Measurements from ENCODE around the gene ENTPD8.
"Not testable (repeated sequence)": the region's sequence is repeated elsewhere in the genome, so short reads cannot be mapped to it uniquely, and the experiment has no call there.

ENTPD8 gene

GRCh38 chr9:137396634-137397367 lies 44.4 kb downstream of the ENTPD8 start:
- DNase-seq (ENCODE audit: low read depth in 2 of 3, low spot score in 2 of 3): no peak

DNA sequence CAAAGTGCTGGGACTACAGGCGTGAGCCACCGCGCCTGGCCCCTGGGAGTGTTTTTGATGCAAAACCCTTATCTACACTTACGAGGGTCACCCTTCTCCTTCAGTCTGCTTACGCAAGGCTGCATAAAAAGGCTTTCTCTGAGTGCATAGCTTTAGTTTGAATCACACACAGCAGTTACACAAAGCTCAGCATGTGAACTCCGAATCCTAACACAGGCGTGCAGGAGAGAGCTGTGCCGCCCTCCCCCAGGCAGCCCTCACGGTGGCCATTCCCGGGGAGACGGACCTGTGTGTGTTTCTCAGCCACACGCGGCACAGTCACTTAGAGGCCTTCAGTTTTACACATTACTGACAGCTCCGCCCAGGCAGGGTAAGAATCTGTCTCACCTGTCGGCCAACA lies 44.9 kb downstream of the ENTPD8 start:
- no peak for DNase-seq (ENCODE audit: low read depth in 2 of 3, low spot score in 2 of 3)

- DNase-seq (ENCODE audit: low read depth in 2 of 3, low spot score in 2 of 3): no peak
Measured at GRCh38 chr9:137395666-137396010, 45.5 kb downstream of the ENTPD8 start.

- no peak for DNase-seq (ENCODE audit: low read depth in 2 of 3, low spot score in 2 of 3)
Measured at GRCh38 chr9:137394866-137395665, 46.1 kb downstream of the ENTPD8 start.

- DNase-seq (ENCODE audit: low read depth in 2 of 3, low spot score in 2 of 3): no peak
Measured at GRCh38 chr9:137393176-137394150, 47.7 kb downstream of the ENTPD8 start.

GRCh38 chr9:137392232-137393007 lies 48.7 kb downstream of the ENTPD8 start:
- no peak for DNase-seq (ENCODE audit: low read depth in 2 of 3, low spot score in 2 of 3)

- DNase-seq (ENCODE audit: low read depth in 2 of 3, low spot score in 2 of 3): no peak
Measured at GRCh38 chr9:137391411-137391754, 49.8 kb downstream of the ENTPD8 start.

- no peak for DNase-seq (ENCODE audit: low read depth in 2 of 3, low spot score in 2 of 3)
Measured at GRCh38 chr9:137390553-137391410, 50.4 kb downstream of the ENTPD8 start.

- no peak for DNase-seq (ENCODE audit: low read depth in 2 of 3, low spot score in 2 of 3)
Measured at GRCh38 chr9:137389428-137389746, 51.8 kb downstream of the ENTPD8 start.

DNA sequence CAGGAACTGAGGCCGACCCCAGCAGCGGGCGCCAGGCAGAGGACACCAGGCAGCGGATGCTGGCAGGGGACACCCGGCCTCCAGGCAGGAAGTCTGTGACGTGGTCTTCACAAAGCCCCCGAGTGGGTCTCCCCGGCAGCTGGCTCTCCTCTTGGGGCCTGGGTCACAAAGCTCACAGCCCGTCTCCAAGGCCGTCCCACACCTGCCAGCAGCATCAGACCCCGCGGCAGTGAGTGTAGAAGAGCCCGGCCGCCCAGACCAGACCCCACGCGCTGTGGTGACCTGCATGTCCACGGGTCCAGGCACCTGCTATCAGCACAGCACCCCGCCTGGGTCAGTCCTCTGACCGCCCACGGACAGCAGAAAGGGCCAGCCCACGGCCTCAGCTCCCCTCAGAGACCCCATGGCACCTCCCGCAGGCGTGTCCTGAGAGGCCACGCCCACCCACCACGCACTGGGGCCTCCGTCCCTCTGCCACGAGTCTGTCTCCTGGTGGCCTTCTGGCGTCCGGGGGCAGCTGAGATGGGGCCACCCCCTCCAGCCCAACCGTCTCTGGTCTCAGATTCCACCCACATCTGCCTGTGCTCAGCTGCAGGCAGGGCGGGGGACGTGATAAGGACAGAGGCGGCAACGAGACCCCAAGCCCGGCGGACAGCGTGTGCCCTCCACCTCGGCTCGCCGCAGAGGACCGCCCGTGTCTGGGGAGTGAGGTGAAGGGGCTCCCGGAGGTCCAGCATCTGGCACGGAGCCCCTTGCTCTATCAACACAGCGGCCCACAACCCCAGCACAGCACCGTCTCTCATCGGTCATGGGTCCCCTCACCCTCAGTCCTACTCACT lies 52.3 kb downstream of the ENTPD8 start:
- no peak for DNase-seq (ENCODE audit: low read depth in 2 of 3, low spot score in 2 of 3)

DNA sequence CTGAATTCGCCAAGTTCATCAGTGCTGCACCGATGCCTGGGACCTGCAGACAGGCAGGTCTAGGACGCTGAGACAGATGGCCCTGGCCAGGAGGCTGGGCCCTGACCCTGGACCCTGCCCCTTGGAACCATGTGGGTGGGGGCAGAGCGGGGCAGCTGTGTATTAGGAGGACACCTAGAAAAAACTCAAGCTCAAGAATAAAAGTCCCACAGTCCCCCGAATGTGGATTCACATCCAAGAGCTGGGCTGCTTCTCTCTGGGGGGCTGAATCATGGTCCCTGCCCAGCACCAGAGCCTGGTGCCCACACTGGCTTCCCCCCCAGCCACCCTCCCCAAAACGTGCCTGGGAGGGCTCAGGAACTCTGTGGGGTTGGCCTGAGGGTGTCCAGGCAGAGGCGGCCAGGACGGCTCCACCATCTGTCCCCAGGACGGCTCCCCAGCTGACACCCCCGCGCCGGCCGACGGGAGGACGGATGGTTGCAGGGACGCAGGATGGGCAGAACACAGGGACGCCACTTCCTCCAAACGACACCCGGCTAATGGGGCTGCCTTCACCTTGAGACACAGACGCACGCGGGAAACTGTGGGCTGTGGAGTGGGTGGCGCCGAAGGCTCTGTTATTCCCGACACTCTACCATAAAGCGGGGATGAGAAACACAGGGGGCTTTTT lies 53.1 kb downstream of the ENTPD8 start:
- DNase-seq (ENCODE audit: low read depth in 2 of 3, low spot score in 2 of 3): no peak

DNA sequence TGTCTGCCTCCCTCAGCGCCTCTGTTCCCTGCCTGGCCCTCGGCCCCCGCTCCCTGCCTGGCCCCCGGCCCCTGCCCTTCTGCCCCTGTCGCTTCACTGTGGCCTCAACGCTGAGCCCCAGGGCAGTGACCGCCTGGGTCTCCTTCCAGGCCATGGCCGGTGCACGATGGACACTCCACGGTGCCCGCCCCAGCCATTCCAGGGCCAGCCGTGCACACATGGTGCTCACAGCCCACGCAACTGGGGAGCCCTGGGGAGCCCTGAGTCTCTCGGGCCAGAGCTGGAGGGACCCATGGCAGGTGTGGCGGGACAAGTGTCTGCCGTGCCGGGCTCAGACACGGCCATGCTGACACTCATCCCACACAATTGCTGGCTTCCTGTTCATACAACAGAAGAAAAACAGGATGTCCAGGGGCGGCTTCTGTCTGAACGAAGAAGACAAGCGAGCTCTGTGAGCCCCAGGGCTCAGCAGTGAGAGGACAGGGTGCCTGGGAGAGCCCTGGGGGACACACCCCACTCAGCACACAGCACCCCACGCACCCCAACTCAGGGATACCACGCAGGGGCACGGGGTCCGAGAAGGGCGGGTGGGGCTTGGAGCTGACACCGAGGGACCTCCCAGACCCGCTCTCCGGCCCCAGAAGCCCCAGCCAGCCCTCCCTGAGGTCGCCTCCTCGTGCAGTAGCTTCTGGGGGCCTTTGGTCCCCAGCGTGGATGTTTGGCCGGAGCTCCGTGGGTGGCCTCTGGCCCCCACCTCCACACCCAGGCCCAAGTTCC lies 53.9 kb downstream of the ENTPD8 start:
- DNase-seq (ENCODE audit: low read depth in 2 of 3, low spot score in 2 of 3): no peak

DNA sequence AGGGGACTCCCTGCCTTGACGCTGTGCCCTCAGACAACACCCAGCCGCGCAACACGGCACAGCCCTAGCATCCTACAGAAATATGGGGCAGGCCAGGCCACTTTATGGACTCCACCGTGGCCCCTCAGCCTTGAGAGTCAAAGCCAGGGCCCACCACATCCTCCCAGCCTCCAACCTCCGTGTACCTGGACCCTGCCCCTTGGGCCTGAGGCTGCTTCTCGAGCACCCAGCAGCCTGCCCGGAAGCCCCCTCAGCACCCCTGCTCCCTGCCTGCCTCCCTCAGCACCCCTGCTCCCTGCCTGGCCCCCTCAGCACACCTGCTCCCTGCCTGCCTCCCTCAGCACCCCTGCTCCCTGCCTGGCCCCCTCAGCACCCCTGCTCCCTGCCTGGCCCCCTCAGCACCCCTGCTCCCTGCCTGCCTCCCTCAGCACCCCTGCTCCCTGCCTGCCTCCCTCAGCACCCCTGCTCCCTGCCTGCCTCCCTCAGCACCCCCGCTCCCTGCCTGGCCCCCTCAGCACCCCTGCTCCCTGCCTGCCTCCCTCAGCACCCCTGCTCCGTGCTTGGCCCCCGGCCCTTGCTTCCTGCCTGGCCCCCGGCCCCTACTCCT lies 54.5 kb downstream of the ENTPD8 start:
- not testable (repeated sequence) for DNase-seq (ENCODE audit: low read depth in 2 of 3, low spot score in 2 of 3)

DNA sequence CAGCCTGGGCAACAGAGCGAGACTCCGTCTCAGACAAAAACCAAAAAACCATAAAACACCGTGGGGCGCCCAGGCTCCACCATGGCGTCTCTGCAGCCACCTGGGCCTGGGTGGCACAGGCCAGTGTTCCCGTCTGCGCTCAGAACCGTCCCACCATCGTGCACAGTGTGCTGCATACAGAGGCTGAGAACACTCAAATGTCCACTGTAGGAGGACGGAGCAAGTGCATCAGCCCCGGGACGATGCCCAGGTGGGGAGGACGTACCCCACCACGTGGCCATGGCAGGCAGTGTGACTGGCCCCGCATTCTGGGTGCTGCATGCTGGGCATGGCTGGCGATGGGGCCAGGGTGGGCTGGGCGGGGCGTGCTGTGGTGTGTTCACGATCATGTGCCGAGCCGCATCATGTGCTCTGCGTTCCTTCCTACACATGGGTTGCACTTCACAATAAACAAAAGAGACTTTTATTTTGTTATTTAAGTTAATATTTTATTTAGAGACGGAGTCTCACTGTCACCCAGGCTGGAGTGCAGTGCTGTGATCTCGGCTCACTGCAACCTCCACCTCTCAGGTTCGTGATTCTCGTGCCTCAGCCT lies 56.0 kb downstream of the ENTPD8 start:
- DNase-seq (ENCODE audit: low read depth in 2 of 3, low spot score in 2 of 3): no peak

All from activated CD8-positive, alpha-beta memory T cell treated with anti-CD3 and anti-CD28 coated beads for 48 hours (primary cell).